ENCODE data around the gene STARD8.

The STARD8 gene

DNA sequence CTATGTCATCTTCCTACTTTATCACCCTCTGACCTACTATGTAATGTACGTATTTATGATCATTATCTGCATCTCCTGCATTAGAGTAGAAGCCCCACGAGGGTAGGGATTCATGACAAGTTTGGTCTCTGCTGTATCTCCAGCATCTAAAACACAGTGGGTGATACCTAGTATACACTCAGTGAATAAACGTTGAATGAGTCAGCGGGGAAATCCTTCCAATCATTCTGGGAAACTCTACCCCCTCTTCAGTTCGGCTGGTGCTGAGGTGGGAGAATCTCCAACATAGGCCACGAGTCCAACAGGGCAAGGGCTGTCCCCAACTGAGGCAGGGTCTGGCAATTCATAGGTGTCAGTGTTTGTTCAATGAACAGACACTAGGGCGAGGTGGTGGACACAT lies 106.9 kb downstream of the STARD8 start:
- DNase-seq, result no peak

DNA sequence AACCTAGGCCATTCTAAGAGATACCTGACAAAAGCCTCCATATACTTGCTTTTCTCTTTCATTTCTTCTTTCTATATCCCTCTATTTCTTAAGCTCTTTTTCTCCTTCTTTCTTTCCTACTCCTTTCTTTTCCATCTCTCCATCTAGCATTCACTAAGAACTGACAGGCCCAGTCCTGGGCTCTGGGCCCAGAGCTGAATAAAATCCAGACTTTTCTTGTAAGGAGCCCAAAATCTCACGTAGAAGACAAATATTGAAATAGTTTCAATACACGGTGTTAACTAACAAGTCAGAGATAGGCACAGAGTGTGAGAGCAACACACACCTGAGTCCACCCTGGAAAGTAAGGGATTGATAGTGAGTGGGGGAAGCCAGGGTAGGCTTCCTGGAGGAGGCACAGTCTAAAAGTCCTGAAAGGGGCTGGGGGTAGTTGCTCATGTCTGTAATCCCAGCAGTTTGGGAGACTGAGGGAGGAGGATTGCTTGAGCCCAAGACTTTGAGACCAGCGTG lies 108.2 kb downstream of the STARD8 start:
- no peak for DNase-seq

DNA sequence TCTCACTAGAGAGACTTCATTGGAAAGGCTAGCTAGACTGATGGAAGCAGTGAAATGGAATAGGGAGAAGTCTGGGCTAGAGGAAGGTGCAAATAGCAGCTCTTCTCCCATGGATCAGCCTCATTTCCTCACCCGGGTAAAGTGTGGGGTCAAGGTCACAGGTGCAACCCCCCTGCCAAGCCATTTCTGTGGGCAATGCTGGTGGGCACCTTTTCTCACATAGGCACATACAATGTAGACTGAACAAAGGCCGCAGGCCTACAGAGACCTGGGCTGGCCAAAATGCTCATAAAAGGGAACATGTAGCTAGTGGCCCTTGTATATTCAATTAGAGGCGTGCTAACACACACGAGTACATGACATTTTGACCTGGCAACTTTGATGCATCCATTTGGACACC lies 109.9 kb downstream of the STARD8 start:
- no peak for DNase-seq

DNA sequence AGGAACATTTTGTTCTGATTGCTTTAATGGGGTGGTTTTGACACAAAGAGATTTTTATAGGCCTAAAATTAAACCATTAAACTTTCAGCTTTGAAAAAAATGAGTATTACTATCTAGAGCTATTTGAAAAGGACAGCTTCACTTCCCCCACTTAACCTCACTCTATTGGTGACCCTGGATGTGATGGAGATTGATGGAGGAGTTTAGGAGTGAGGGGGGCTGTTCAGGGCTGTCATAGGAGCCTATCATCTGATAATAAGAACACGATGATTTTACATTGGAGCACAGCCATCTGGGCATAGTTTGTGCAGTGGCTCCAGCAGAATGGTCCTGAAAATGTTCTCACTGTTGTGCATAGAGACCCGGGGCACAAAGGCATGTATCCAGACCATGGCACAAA lies 110.3 kb downstream of the STARD8 start:
- DNase-seq, result no peak

DNA sequence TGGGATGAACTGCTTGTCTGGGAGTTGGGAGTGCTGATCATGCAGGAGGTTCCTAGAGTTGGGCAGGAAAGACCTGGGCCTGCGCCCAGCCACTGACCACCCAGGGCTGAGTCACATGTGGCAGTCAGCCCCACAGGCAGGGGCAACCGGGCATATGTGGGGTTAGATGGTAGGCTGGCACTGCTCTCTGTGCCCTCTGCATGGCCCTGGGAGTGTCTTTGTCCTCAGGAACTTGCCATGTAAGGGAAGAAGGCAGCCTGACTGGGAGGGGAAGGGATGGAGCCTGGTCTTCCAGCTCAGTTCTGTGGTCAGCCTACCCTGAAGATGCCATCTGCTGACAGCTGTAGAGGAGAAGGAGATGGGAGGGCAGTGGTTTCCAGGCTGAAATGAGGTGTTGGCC lies 111.2 kb downstream of the STARD8 start:
- no peak for DNase-seq

DNA sequence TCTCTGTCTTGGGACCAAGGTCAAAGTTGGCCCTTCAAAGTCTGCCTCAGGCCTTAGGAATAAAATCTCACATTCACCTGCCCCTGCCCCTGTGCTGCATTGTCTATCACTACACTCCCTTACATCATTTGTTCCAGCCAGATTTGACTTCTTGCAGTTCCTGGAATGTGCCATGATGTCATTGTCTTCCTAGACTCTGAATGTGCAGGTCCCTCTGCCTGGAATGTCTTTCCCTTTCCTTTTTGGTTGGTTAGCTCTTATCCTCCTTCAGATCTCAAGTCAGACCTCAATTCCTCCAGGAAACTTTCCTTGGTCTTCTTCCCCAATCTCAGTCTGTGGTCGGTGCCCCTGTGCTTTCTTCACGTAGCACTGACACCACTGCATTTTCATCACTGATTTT lies 113.6 kb downstream of the STARD8 start:
- DNase-seq, result no peak

DNA sequence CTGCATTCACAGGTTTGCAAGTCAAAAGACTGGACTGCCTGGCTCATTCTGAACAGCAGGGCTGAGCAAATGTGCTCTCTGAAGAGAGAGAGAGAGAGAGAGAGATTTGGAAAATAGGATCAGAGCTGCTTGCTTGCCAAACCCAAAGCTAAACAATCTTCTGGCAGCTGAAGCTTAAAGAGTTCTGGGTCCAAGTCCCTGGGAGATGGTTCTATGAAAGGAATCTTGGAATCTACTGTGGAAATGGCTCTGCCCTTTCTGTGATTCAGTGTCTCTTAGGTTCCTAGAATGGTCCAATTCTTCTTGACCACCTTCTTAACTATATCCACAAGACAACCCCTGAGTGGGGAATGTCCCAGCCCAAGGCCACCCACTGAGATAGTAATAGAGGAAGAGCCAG lies 115.3 kb downstream of the STARD8 start:
- DNase-seq, result no peak

DNA sequence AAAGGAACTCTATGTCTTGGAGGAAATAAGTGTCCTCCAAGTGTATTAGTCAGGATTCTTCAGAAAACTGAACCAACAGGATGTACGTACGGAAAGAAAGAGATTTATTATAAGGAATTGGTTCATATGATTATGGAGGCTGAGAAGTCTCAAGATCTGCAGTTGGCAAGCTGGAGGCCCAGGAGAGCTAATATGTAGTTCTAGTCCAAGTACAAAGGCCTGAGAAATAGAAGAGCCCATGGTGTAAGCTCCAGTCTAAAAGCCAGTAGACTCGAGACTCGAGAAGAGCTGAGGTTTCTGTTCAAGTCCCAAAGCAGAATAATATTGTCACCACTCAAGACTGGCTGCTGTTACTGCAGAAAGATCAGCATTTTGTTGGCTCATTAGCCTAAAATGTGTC lies 116.0 kb downstream of the STARD8 start:
- no peak for DNase-seq
